Activated naive CD8-positive, alpha-beta T cell treated with anti-CD3 and anti-CD28 coated beads for 36 hours (primary cell): ENCODE data around the gene CENPM. TPM values are rescaled to one million over a fixed set of nuclear protein-coding genes. Genes with fewer than 3 reads are reported as not detected.

Experiments
- DNase-seq: peaks from one replicate; pipeline ENCODE4 v3.0.0; 2021
- H3K27ac Mint-ChIP-seq: one replicate; pipeline ENCODE4 v1.8.0; 2022; ENCODE audit warnings: mild to moderate bottlenecking, moderate library complexity, mixed read lengths
- H3K27me3 Mint-ChIP-seq: one replicate; pipeline ENCODE4 v1.8.0; 2022; ENCODE audit warnings: mild to moderate bottlenecking, mixed read lengths
- H3K36me3 Mint-ChIP-seq: one replicate; pipeline ENCODE4 v1.8.0; 2021; ENCODE audit warnings: mild to moderate bottlenecking, mixed read lengths
- H3K4me1 Mint-ChIP-seq: one replicate; pipeline ENCODE4 v1.8.0; 2021; ENCODE audit warnings: mixed read lengths
- H3K4me3 Mint-ChIP-seq: one replicate; pipeline ENCODE4 v1.8.0; 2022; ENCODE audit warnings: mild to moderate bottlenecking, moderate library complexity, mixed read lengths
- H3K9me3 Mint-ChIP-seq: one replicate; pipeline ENCODE4 v1.8.0; 2022; ENCODE audit warnings: mixed read lengths
- total RNA-seq, 2 experiments: library from RNA; stranded (reverse); gene quantifications; one replicate each; pipeline ENCODE4 v1.2.3, GENCODE V29; 2021

The CENPM gene
- total RNA-seq, 2 experiments from 2014 or later: 70.5 to 76.5 TPM

DNA sequence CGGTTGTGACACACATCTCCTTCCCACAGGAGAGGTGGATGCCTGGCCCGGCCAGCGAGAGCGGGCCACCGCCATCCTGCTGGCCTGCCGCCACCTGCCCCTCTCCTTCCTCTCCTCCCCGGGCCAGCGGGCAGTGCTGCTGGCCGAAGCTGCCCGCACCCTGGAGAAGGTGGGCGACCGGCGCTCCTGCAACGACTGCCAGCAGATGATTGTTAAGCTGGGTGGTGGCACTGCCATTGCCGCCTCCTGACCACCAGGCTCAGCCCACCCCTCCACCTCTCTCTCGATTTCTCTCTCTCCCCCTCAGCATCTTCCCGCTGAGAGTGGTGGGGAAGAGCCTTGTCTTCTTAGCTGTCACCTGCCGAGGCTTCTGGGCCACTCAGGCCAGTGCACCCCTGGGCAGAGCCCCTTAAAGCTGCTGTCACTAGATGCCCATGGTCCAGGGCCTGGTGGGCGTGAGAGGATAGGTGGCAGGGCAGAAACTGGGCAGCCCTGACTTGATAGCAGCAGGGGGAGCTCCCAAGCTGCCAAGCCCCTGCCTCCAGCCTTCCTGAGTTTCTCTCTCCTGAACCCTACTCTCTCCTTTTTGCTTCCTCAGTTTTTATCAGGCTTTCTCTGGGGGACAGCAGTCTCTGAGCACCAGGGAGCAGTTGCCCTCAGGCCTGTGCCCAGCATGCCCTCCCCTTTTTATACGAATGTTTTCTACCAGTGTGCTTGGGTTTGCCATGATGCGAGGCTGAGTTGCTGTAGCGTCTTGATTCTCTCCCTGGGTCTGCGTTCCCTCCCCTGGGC lies 41.3 kb downstream of the CENPM start:
- Mint-ChIP-seq H3K4me1 (peaks cover 10% of the 10 kb centered on the region), H3K36me3 (no peaks in the 10 kb centered on the region), H3K4me3 (no peak overlapping the region), H3K27ac (no peak overlapping the region), H3K9me3 (no peaks in the 10 kb centered on the region), H3K27me3 (peaks cover 7% of the 10 kb centered on the region)
- no peak for DNase-seq

DNA sequence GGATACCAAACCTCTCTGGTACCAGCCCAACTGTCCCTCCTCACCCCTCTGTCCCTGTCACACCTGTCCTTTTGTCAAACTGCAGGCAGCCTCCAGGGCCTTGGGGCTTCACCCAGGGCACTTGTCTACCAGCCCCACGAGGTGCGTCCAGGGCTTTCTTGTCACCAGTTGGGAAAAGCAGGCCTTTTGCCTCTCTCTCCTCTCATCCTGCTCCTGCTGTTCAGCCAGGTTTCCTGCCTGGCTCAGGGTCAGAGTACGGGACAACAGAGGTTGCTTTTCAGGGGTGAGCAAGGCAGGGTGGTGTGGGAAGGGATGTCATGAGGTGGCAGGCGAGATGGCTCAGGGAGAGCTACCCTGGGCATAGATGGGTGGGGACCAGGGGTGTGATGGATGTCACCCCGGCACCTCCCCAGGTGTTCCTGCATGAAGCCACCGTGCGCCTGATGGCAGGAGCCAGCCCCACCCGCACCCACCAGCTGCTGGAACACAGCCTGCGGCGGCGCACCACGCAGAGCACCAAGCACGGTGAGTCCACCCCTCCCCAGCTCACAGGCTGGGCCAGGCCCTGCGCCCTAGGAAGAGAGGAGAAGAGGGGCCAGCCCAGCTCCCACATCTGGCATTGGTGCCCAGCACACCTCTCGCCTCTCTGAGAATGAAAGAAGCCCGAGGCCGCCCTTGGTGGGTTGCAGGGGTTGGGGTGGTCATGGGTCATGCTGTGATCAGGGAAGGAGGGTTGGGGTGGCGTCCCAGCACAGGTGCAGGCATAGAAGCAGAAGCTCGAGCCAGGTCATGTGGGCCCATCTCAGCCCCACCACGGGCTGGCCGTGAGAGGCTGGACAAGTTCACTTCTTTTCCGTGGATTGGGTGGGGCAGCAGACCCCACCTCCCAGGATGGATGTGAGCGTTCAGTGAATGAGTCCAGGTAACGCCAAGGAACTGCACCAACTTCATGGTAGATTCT lies 42.2 kb downstream of the CENPM start:
- Mint-ChIP-seq H3K9me3 (no peaks in the 10 kb centered on the region), H3K4me3 (no peak overlapping the region), H3K27ac (no peak overlapping the region), H3K36me3 (peaks cover 3% of the 10 kb centered on the region), H3K4me1 (peaks cover 10% of the 10 kb centered on the region), H3K27me3 (peaks cover 5% of the 10 kb centered on the region)
- DNase-seq: no peak

DNA sequence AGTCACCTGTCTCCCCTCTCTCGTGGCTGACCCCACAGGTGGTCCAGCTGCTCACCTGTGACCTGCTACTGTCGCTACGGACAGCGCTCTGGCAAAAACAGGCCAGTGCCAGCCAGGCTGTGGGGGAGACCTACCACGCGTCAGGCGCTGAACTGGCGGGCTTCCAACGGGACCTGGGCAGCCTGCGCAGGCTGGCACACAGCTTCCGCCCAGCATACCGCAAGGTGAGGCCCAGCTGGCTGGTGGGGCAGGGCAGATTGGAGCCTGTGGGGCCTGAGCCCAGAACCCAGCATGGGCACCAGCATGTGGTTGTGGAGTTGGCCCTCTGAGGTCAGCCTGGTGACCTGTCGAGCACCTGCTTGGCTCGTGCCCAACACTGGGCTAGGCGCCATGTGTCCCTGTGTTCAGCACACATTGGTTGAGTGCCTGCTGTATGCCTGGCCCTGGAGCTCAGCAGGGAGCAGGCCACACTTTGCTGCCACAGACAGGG lies 44.0 kb downstream of the CENPM start:
- Mint-ChIP-seq H3K27me3 (no peaks in the 10 kb centered on the region), H3K27ac (no peak overlapping the region), H3K4me3 (no peak overlapping the region), H3K4me1 (no peaks in the 10 kb centered on the region), H3K9me3 (no peaks in the 10 kb centered on the region), H3K36me3 (peaks cover 7% of the 10 kb centered on the region)
- no peak for DNase-seq

GRCh38 chr22:41902016-41902415 lies 44.9 kb downstream of the CENPM start:
- Mint-ChIP-seq H3K4me3 (no peak overlapping the region), H3K9me3 (no peaks in the 10 kb centered on the region), H3K27ac (no peak overlapping the region), H3K4me1 (no peaks in the 10 kb centered on the region), H3K27me3 (no peaks in the 10 kb centered on the region), H3K36me3 (peaks cover 7% of the 10 kb centered on the region)
- no peak for DNase-seq

GRCh38 chr22:41900652-41901312 lies 46.2 kb downstream of the CENPM start:
- H3K27me3 Mint-ChIP-seq: no peaks in the 10 kb centered on the region
- H3K9me3 Mint-ChIP-seq: no peaks in the 10 kb centered on the region
- no peak for DNase-seq
- no peaks in the 10 kb centered on the region for H3K4me1 Mint-ChIP-seq
- H3K36me3 Mint-ChIP-seq: peaks cover 11% of the 10 kb centered on the region
- no peak overlapping the region for H3K4me3 Mint-ChIP-seq
- H3K27ac Mint-ChIP-seq: no peak overlapping the region

- DNase-seq: no peak
- peaks cover 11% of the 10 kb centered on the region for H3K36me3 Mint-ChIP-seq
- no peak overlapping the region for H3K27ac Mint-ChIP-seq
- H3K9me3 Mint-ChIP-seq: no peaks in the 10 kb centered on the region
- H3K4me3 Mint-ChIP-seq: no peak overlapping the region
- H3K4me1 Mint-ChIP-seq: no peaks in the 10 kb centered on the region
- H3K27me3 Mint-ChIP-seq: no peaks in the 10 kb centered on the region
Observed at GRCh38 chr22:41899992-41900651, 46.8 kb downstream of the CENPM start.

- H3K27ac Mint-ChIP-seq: no peak overlapping the region
Observed at GRCh38 chr22:41899110-41899509, 47.8 kb downstream of the CENPM start.

DNA sequence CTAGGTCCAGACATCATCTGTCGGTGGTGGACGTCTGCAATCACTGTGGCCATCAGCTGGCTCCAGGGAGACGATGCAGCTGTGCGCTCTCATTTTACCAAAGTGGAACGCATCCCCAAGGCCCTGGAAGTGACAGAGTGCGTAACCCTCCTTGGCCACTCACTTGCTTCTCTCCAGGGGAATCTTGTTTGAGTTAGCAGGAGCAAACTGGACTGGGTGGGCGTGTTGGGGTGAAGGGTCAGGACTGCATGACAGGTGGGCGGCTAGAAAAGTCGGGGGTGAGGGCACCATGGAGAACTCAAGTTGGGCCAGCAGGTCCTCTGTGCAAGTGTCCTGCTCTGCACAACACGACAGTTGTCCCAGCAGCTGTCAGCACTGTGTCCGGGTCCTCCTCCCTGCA lies 48.3 kb downstream of the CENPM start:
- H3K36me3 Mint-ChIP-seq: peaks cover 11% of the 10 kb centered on the region

More at GRCh38 chr22:41899110-41899509, 47.8 kb downstream of the CENPM start:
- no peak for DNase-seq
- no peaks in the 10 kb centered on the region for H3K9me3 Mint-ChIP-seq
- H3K4me3 Mint-ChIP-seq: no peak overlapping the region
- H3K36me3 Mint-ChIP-seq: peaks cover 11% of the 10 kb centered on the region
- H3K27me3 Mint-ChIP-seq: no peaks in the 10 kb centered on the region
- H3K4me1 Mint-ChIP-seq: no peaks in the 10 kb centered on the region

GRCh38 chr22:41893591-41894375 lies 53.2 kb downstream of the CENPM start:
- no peaks in the 10 kb centered on the region for H3K27me3 Mint-ChIP-seq
- H3K4me3 Mint-ChIP-seq: no peak overlapping the region
- H3K4me1 Mint-ChIP-seq: no peaks in the 10 kb centered on the region
- peaks cover 26% of the 10 kb centered on the region for H3K36me3 Mint-ChIP-seq
- no peak for DNase-seq
- no peaks in the 10 kb centered on the region for H3K9me3 Mint-ChIP-seq
- H3K27ac Mint-ChIP-seq: no peak overlapping the region

More for the DNA sequence above, 48.3 kb downstream of the CENPM start:
- no peaks in the 10 kb centered on the region for H3K4me1 Mint-ChIP-seq
- H3K4me3 Mint-ChIP-seq: no peak overlapping the region
- no peak for DNase-seq
- H3K27ac Mint-ChIP-seq: no peak overlapping the region
- H3K9me3 Mint-ChIP-seq: no peaks in the 10 kb centered on the region
- no peaks in the 10 kb centered on the region for H3K27me3 Mint-ChIP-seq

DNA sequence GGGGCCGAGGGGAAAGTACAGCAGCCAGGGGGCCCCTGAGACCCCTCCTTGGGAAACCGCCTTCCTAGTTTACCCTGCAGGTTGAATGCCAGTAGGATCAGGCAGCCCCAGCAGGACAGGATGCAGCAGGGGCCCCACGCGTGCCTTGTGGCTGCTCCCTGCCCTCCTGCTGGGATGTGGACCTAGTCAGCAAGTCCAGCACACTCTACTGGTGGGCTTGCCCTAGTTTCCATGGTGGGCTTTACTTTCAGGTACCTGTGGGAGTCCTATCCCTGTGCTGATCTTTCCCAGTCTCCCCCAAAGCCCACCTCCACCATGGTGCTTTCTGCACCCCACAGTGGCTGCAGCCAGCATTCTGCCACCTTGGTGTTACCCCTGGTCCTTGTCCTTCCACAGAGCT lies 54.2 kb downstream of the CENPM start:
- Mint-ChIP-seq H3K27ac (no peak overlapping the region), H3K9me3 (no peaks in the 10 kb centered on the region), H3K36me3 (peaks cover 24% of the 10 kb centered on the region), H3K27me3 (no peaks in the 10 kb centered on the region), H3K4me3 (no peak overlapping the region), H3K4me1 (no peaks in the 10 kb centered on the region)
- DNase-seq: no peak

DNA sequence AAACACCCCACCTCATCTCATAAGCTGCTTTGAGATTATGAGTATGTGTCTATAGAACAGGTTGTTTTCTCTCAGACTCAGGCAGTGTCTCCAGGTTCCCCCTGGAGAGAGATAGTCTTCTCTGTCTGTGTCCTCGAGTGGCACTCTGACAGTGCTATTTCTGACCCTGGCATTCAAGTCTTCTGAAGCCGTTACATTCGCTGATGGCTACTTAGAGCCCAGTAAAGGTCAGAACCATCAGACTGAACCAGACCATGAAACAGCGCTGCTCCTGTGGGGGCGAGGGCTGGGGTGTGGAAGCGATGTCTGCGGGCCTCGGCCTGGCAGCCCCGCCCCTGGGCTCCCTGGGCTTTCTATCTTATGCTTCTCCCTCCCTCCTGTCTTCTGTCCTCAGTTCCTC lies 55.5 kb downstream of the CENPM start:
- Mint-ChIP-seq H3K27me3 (no peaks in the 10 kb centered on the region), H3K27ac (no peak overlapping the region), H3K4me3 (no peak overlapping the region), H3K4me1 (no peaks in the 10 kb centered on the region), H3K9me3 (no peaks in the 10 kb centered on the region), H3K36me3 (peaks cover 32% of the 10 kb centered on the region)
- no peak for DNase-seq
